ENCODE data around the gene IL2RA. TPM values are rescaled to one million over a fixed set of nuclear protein-coding genes. Genes with fewer than 3 reads are reported as not detected.
A peak's percentile ranks its signal among the peaks of the same experiment; 100 is the strongest.

The IL2RA gene
- total and polyA plus RNA-seq, 4 donors, result 0.24 to 10.3 (median 3.4) TPM

GRCh38 chr10:6011558-6011957 lies 50.6 kb downstream of the IL2RA start:
- TF ChIP-seq, protein P1, sequence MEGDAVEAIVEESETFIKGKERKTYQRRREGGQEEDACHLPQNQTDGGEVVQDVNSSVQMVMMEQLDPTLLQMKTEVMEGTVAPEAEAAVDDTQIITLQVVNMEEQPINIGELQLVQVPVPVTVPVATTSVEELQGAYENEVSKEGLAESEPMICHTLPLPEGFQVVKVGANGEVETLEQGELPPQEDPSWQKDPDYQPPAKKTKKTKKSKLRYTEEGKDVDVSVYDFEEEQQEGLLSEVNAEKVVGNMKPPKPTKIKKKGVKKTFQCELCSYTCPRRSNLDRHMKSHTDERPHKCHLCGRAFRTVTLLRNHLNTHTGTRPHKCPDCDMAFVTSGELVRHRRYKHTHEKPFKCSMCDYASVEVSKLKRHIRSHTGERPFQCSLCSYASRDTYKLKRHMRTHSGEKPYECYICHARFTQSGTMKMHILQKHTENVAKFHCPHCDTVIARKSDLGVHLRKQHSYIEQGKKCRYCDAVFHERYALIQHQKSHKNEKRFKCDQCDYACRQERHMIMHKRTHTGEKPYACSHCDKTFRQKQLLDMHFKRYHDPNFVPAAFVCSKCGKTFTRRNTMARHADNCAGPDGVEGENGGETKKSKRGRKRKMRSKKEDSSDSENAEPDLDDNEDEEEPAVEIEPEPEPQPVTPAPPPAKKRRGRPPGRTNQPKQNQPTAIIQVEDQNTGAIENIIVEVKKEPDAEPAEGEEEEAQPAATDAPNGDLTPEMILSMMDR (IDR thresholded peaks at IDR 0.05; ENCODE audit: control extremely low read depth, extremely low read depth), result no peak
- Histone ChIP-seq H3K27ac (ENCODE audit: low read depth in 1 of 2, low read length in 1 of 2) (no peak overlapping the region), H3K9ac (ENCODE audit: insufficient read depth in 1 of 2, low read length in 2 of 2) (no peak overlapping the region), H3K36me3 (ENCODE audit: control insufficient read depth in 4 of 4, insufficient read depth in 4 of 4, low read length in 4 of 4) (no peaks in the 10 kb centered on the region), H3K4me3 (no peak overlapping the region), H3K9me3 (ENCODE audit: control insufficient read depth in 4 of 4, insufficient read depth in 3 of 4, low read length in 3 of 4) (peaks cover 2 to 8% (median 3%) of the 10 kb centered on the region in 4 donors), H3K27me3 (ENCODE audit: control insufficient read depth in 3 of 3, insufficient read depth in 3 of 3, low read length in 2 of 3) (no peaks in the 10 kb centered on the region), H3K4me1 (ENCODE audit: control insufficient read depth in 5 of 5, insufficient read depth in 5 of 5, low read length in 5 of 5) (peaks cover 0 to 25% (median 2%) of the 10 kb centered on the region in 5 donors)
- no peak for DNase-seq
- WGBS, 2 donors, result 88 to 93% methylated on average over 8 of the region's 8 CpGs
- no peak for ATAC-seq (ENCODE audit: insufficient read depth, low FRiP score)

- Histone ChIP-seq H3K27ac (ENCODE audit: low read depth in 1 of 2, low read length in 1 of 2) (no peak overlapping the region), H3K9ac (ENCODE audit: insufficient read depth in 1 of 2, low read length in 2 of 2) (no peak overlapping the region), H3K9me3 (ENCODE audit: control insufficient read depth in 4 of 4, insufficient read depth in 3 of 4, low read length in 3 of 4) (peaks cover 2 to 8% (median 3%) of the 10 kb centered on the region in 4 donors), H3K4me3 (no peak overlapping the region), H3K36me3 (ENCODE audit: control insufficient read depth in 4 of 4, insufficient read depth in 4 of 4, low read length in 4 of 4) (no peaks in the 10 kb centered on the region), H3K27me3 (ENCODE audit: control insufficient read depth in 3 of 3, insufficient read depth in 3 of 3, low read length in 2 of 3) (no peaks in the 10 kb centered on the region), H3K4me1 (ENCODE audit: control insufficient read depth in 5 of 5, insufficient read depth in 5 of 5, low read length in 5 of 5) (peaks cover 0 to 25% (median 0%) of the 10 kb centered on the region in 5 donors)
- 92 to 96% methylated on average over 3 of the region's 3 CpGs for WGBS, 2 donors
- TF ChIP-seq, protein P1 (IDR thresholded peaks at IDR 0.05; ENCODE audit: control extremely low read depth, extremely low read depth), result no peak
- ATAC-seq (ENCODE audit: insufficient read depth, low FRiP score), result no peak
- DNase-seq, result no peak
Measured at GRCh38 chr10:6010569-6010968, 51.6 kb downstream of the IL2RA start.

DNA sequence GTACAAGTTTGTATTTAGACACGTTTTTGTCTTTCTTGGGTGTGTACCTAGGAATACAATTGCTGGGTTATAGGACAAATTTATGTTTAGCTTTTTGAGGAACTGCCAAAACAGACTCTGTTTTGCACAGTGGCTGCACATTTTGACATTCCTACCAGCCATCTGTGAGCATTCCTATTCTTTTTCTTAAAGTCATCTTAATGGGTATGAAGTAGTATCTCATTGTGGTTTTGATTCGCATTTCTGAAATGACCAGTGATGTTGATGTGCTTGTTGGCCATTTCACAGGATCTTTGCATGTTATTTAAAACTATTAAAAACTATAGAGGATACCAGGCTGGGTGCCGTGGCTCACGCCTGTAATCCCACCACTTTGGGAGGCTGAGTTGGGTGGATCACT lies 52.2 kb downstream of the IL2RA start:
- Histone ChIP-seq H3K9ac (ENCODE audit: insufficient read depth in 1 of 2, low read length in 2 of 2) (no peak overlapping the region), H3K4me1 (ENCODE audit: control insufficient read depth in 5 of 5, insufficient read depth in 5 of 5, low read length in 5 of 5) (peaks cover 0 to 25% (median 1%) of the 10 kb centered on the region in 5 donors), H3K9me3 (ENCODE audit: control insufficient read depth in 4 of 4, insufficient read depth in 3 of 4, low read length in 3 of 4) (peaks cover 2 to 8% (median 3%) of the 10 kb centered on the region in 4 donors), H3K27me3 (ENCODE audit: control insufficient read depth in 3 of 3, insufficient read depth in 3 of 3, low read length in 2 of 3) (no peaks in the 10 kb centered on the region), H3K4me3 (no peak overlapping the region), H3K27ac (ENCODE audit: low read depth in 1 of 2, low read length in 1 of 2) (no peak overlapping the region), H3K36me3 (ENCODE audit: control insufficient read depth in 4 of 4, insufficient read depth in 4 of 4, low read length in 4 of 4) (no peaks in the 10 kb centered on the region)
- DNase-seq (no peak), ATAC-seq (ENCODE audit: insufficient read depth, low FRiP score) (no peak)
- TF ChIP-seq, protein P1 (IDR thresholded peaks at IDR 0.05; ENCODE audit: control extremely low read depth, extremely low read depth), result no peak
- WGBS, 2 donors, result 90 to 93% methylated on average over 4 of the region's 4 CpGs

GRCh38 chr10:6009150-6009549 lies 53.0 kb downstream of the IL2RA start:
- ATAC-seq (ENCODE audit: insufficient read depth, low FRiP score) (peak; percentile 55), DNase-seq (peak in 2 of 3 donors; percentile 93 to 95)
- no peak overlapping the region for H3K4me3 ChIP-seq
- TF ChIP-seq, protein P1 (IDR thresholded peaks at IDR 0.05; ENCODE audit: control extremely low read depth, extremely low read depth), result no peak
- peaks cover 2 to 8% (median 3%) of the 10 kb centered on the region in 4 donors for H3K9me3 ChIP-seq (ENCODE audit: control insufficient read depth in 4 of 4, insufficient read depth in 3 of 4, low read length in 3 of 4)
- H3K36me3 ChIP-seq (ENCODE audit: control insufficient read depth in 4 of 4, insufficient read depth in 4 of 4, low read length in 4 of 4), result no peaks in the 10 kb centered on the region
- peaks cover 0 to 25% (median 3%) of the 10 kb centered on the region in 5 donors for H3K4me1 ChIP-seq (ENCODE audit: control insufficient read depth in 5 of 5, insufficient read depth in 5 of 5, low read length in 5 of 5)
- no peaks in the 10 kb centered on the region for H3K27me3 ChIP-seq (ENCODE audit: control insufficient read depth in 3 of 3, insufficient read depth in 3 of 3, low read length in 2 of 3)
- peak overlapping the region in 1 of 2 donors; percentile 42 for H3K9ac ChIP-seq (ENCODE audit: insufficient read depth in 1 of 2, low read length in 2 of 2)
- no peak overlapping the region for H3K27ac ChIP-seq (ENCODE audit: low read depth in 1 of 2, low read length in 1 of 2)
- 41 to 45% methylated on average over 2 of the region's 2 CpGs for WGBS, 2 donors

Measured in lung (tissue), 12 donors.